Measurements from ENCODE around the gene TMUB2. TPM values are rescaled to one million over a fixed set of nuclear protein-coding genes. Genes with fewer than 3 reads are reported as not detected.

The TMUB2 gene
- total RNA-seq, 1 experiment from 2014 or later: 25.1 TPM

- intact Hi-C loops (cut with micrococcal nuclease): no loop called here
- no peak for ATAC-seq
- BruUV-seq (replicated peaks): no TSS peak
- peaks cover 0 to 13% of the 10 kb centered on the region in 2 experiments; a peak in 2 of 4 replicates for H3K4me1 ChIP-seq (ENCODE audit: control insufficient read depth in 1 of 2, insufficient read depth in 2 of 2, low read length in 2 of 2)
- no peaks in the 10 kb centered on the region for H4K20me1 ChIP-seq (ENCODE audit: insufficient read depth)
- H3K27me3 ChIP-seq (ENCODE audit: insufficient read depth, low read length): no peaks in the 10 kb centered on the region
- ChIA-PET CTCF (interaction anchor here (0.8 to 2.6 kb wide), 6 partner anchors 17 to 224 kb away, joined by 3 to 30 read pairs (median 7); partner anchors contain the start of gene PPY), RAD21 (ENCODE audit: low non-redundant PET in 1 of 2, low total read pairs in 2 of 2, uncharacterized antibody in 2 of 2, unreplicated experiment in 2 of 2) (interaction anchor here in 1 of 2 experiments (1.9 kb wide), 1 partner anchor 223 kb away, joined by 7 read pairs; no protein-coding TSS in a partner anchor), POLR2A (no interaction called here)
- H3K9me3 ChIP-seq (ENCODE audit: control insufficient read depth in 1 of 2, insufficient read depth in 1 of 2, low read depth in 1 of 2, low read length in 2 of 2): no peaks in the 10 kb centered on the region
- H3K4me2 ChIP-seq (ENCODE audit: low read length): no peak overlapping the region
- no peak overlapping the region for H2AFZ ChIP-seq (ENCODE audit: low read depth, low read length, poor library complexity, severe bottlenecking)
- TF ChIP-seq YY1 (IDR thresholded peaks at IDR 0.05; ENCODE audit: extremely low read depth, insufficient replicate concordance, low read depth, low read length): no peak
- no peak for TF ChIP-seq POLR2AphosphoS5 (IDR thresholded peaks at IDR 0.05; ENCODE audit: low read depth, low read length)
- TF ChIP-seq ATF3 (IDR thresholded peaks at IDR 0.05): no peak
- TF ChIP-seq ZFX (IDR thresholded peaks at IDR 0.05): no peak
- TF ChIP-seq ZNF274 (IDR thresholded peaks at IDR 0.05; ENCODE audit: low read depth, low read length): no peak
- no peak for TF ChIP-seq JUND (IDR thresholded peaks at IDR 0.05)
- H3K9me2 ChIP-seq (ENCODE audit: insufficient read depth): no peaks in the 10 kb centered on the region
- H3K79me2 ChIP-seq (ENCODE audit: insufficient read depth, low read length): no peaks in the 10 kb centered on the region
- no peaks in the 10 kb centered on the region for H3K36me3 ChIP-seq (ENCODE audit: control insufficient read depth in 1 of 2, insufficient read depth in 2 of 2, low read length in 2 of 2)
- no peak for DNase-seq (ENCODE audit: low read depth, low spot score)
- no peak overlapping the region for H3K4me3 ChIP-seq (replicated peaks in 1 of 2; ENCODE audit: low read depth in 1 of 2, low read length in 2 of 2)
- no peak overlapping the region for H3K9ac ChIP-seq (ENCODE audit: low read length)
- H3K27ac ChIP-seq (ENCODE audit: low read depth, low read length): no peak overlapping the region
These were observed 19.5 kb upstream of the TMUB2 start for GRCh38 chr17:44167181-44167861.

- intact Hi-C loops (cut with micrococcal nuclease): no loop called here
These were observed 16.7 kb upstream of the TMUB2 start for GRCh38 chr17:44170135-44170498.

More at GRCh38 chr17:44170135-44170498, 16.7 kb upstream of the TMUB2 start:
- TF ChIP-seq REST (IDR thresholded peaks at IDR 0.05; ENCODE audit: low read depth) (no peak), SIN3A (IDR thresholded peaks at IDR 0.05; ENCODE audit: low read depth) (no peak), CTCF (IDR thresholded peaks at IDR 0.05 in 2 of 3, conservative IDR thresholded peaks at IDR 0.05 in 1 of 3; ENCODE audit: borderline replicate concordance in 1 of 3, insufficient read depth in 1 of 3, low read depth in 2 of 3, low read length in 2 of 3) (no peak), EZH2 (IDR thresholded peaks at IDR 0.05) (no peak), FOSL1 (IDR thresholded peaks at IDR 0.05; ENCODE audit: low read depth) (no peak), POLR2AphosphoS5 (IDR thresholded peaks at IDR 0.05; ENCODE audit: low read depth, low read length) (no peak)
- no peaks in the 10 kb centered on the region for H3K9me2 ChIP-seq (ENCODE audit: insufficient read depth)
- ChIA-PET RAD21 (ENCODE audit: low non-redundant PET in 1 of 2, low total read pairs in 2 of 2, uncharacterized antibody in 2 of 2, unreplicated experiment in 2 of 2) (no interaction called here), POLR2A (interaction anchor here (1.5 kb wide), 1 partner anchor 14 kb away, joined by 5 read pairs; no protein-coding TSS in a partner anchor), CTCF (interaction anchor here (1.2 to 2.3 kb wide), 2 partner anchors 20 to 36 kb away, joined by 3 to 8 read pairs; no protein-coding TSS in a partner anchor)
- no peak for DNase-seq (ENCODE audit: low read depth, low spot score)
- ATAC-seq: no peak
- H3K79me2 ChIP-seq (ENCODE audit: insufficient read depth, low read length): no peaks in the 10 kb centered on the region
- H3K4me1 ChIP-seq (ENCODE audit: control insufficient read depth in 1 of 2, insufficient read depth in 2 of 2, low read length in 2 of 2): peaks cover 0 to 13% of the 10 kb centered on the region in 2 experiments; a peak in 2 of 4 replicates
- H3K27ac ChIP-seq (ENCODE audit: low read depth, low read length): no peak overlapping the region
- H3K27me3 ChIP-seq (ENCODE audit: insufficient read depth, low read length): no peaks in the 10 kb centered on the region
- no peak overlapping the region for H3K4me3 ChIP-seq (replicated peaks in 1 of 2; ENCODE audit: low read depth in 1 of 2, low read length in 2 of 2)
- no peak overlapping the region for H2AFZ ChIP-seq (ENCODE audit: low read depth, low read length, poor library complexity, severe bottlenecking)
- H4K20me1 ChIP-seq (ENCODE audit: insufficient read depth): no peaks in the 10 kb centered on the region
- no peaks in the 10 kb centered on the region for H3K9me3 ChIP-seq (ENCODE audit: control insufficient read depth in 1 of 2, insufficient read depth in 1 of 2, low read depth in 1 of 2, low read length in 2 of 2)
- no TSS peak for BruUV-seq (replicated peaks)
- no peaks in the 10 kb centered on the region for H3K36me3 ChIP-seq (ENCODE audit: control insufficient read depth in 1 of 2, insufficient read depth in 2 of 2, low read length in 2 of 2)
- H3K4me2 ChIP-seq (ENCODE audit: low read length): no peak overlapping the region; the same call in 1 of the 2 replicates
- H3K9ac ChIP-seq (ENCODE audit: low read length): no peak overlapping the region
